A549 (cell line): ENCODE measurements around the gene REPS2.

Source experiments
- KDM1A ChIP-seq: fragments of 200-600 bp; sonication (generic); IDR thresholded peaks from 2 replicates; pipeline ENCODE4 v1.6.1; 2016; ENCODE audit warnings: low read depth, mild to moderate bottlenecking
- TF ChIP-seq, protein P1 (sequence below): fragments of 200-600 bp; sonication (generic); IDR thresholded peaks from 2 replicates; pipeline ENCODE4 v1.6.1; 2016; ENCODE audit warnings: antibody characterized with exemption, mild to moderate bottlenecking, moderate library complexity

DNA sequence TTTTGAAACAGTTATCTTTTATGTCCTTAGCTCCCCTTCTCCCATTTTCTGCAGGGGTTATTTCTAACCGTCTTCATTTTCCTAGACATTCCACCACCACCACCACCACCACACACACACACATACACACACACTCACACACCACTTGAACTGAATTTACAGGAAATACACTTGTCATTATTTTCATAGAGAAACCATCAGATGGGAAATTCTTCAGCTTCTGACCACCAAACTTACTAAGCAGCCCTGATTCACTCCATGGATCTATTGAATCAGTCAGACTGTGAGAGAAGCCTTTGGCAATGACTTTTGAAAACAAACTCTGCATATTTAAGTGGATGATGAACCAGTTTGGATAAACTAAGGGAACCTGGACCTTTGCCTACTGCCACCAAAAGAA lies 218.5 kb downstream of the REPS2 start:
- TF ChIP-seq, protein P1, sequence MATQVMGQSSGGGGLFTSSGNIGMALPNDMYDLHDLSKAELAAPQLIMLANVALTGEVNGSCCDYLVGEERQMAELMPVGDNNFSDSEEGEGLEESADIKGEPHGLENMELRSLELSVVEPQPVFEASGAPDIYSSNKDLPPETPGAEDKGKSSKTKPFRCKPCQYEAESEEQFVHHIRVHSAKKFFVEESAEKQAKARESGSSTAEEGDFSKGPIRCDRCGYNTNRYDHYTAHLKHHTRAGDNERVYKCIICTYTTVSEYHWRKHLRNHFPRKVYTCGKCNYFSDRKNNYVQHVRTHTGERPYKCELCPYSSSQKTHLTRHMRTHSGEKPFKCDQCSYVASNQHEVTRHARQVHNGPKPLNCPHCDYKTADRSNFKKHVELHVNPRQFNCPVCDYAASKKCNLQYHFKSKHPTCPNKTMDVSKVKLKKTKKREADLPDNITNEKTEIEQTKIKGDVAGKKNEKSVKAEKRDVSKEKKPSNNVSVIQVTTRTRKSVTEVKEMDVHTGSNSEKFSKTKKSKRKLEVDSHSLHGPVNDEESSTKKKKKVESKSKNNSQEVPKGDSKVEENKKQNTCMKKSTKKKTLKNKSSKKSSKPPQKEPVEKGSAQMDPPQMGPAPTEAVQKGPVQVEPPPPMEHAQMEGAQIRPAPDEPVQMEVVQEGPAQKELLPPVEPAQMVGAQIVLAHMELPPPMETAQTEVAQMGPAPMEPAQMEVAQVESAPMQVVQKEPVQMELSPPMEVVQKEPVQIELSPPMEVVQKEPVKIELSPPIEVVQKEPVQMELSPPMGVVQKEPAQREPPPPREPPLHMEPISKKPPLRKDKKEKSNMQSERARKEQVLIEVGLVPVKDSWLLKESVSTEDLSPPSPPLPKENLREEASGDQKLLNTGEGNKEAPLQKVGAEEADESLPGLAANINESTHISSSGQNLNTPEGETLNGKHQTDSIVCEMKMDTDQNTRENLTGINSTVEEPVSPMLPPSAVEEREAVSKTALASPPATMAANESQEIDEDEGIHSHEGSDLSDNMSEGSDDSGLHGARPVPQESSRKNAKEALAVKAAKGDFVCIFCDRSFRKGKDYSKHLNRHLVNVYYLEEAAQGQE, result no peak
- no peak for TF ChIP-seq KDM1A
